BLaER1 (cell line): Measurements from ENCODE around the gene TMPRSS4.

Experiments
- H3K27ac ChIP-seq: shearing (Covaris generic); formaldehyde crosslinking; 2 replicates; pipeline ENCODE4 v1.8.1; 2022
- H3K27me3 ChIP-seq: shearing (Covaris generic); formaldehyde crosslinking; 2 replicates; pipeline ENCODE4 v1.8.1; 2022
- H3K36me3 ChIP-seq: shearing (Covaris generic); formaldehyde crosslinking; 2 replicates; pipeline ENCODE4 v1.8.1; 2022
- H3K4me1 ChIP-seq: shearing (Covaris generic); formaldehyde crosslinking; 2 replicates; pipeline ENCODE4 v1.8.1; 2022
- H3K4me2 ChIP-seq: shearing (Covaris generic); formaldehyde crosslinking; 2 replicates; pipeline ENCODE4 v1.8.1; 2022
- H3K4me3 ChIP-seq: shearing (Covaris generic); formaldehyde crosslinking; 2 replicates; pipeline ENCODE4 v1.8.1; 2022
- H3K9ac ChIP-seq: shearing (Covaris generic); formaldehyde crosslinking; 2 replicates; pipeline ENCODE4 v1.8.1; 2022
- H3K9me3 ChIP-seq: shearing (Covaris generic); formaldehyde crosslinking; 2 replicates; pipeline ENCODE4 v1.8.1; 2022
- H4K20me1 ChIP-seq: shearing (Covaris generic); formaldehyde crosslinking; 2 replicates; pipeline ENCODE4 v1.8.1; 2022
- Cebpa-rat ChIP-seq: shearing (Covaris generic); IDR thresholded peaks from 2 replicates; pipeline ENCODE4 v1.8.1; 2022

TMPRSS4 gene

DNA sequence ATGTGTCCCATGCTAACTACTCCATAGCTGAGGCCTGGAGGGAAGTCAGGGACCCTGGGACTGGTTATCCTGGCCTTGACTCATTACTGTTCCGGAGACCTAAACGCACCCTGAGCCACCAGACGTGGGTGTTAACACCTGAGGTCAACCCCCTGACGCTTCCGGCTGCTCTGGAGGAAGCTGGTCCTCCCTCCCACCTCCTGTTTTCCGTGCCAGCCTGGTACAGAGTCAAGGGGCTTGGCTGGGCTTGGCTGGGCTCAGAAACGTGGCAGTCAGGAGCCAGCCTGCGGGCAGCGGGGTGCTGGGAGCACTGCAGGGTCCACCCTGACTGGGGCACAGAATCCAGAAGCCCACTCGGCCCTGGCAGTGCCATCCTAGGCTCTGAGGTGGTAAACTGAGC, 2.6 kb downstream of the TMPRSS4 start:
- Histone ChIP-seq H3K4me2 (no peak overlapping the region), H3K27ac (no peak overlapping the region), H3K9me3 (no peaks in the 10 kb centered on the region), H3K4me3 (no peak overlapping the region), H3K9ac (no peak overlapping the region), H4K20me1 (no peaks in the 10 kb centered on the region), H3K27me3 (no peaks in the 10 kb centered on the region), H3K36me3 (no peaks in the 10 kb centered on the region), H3K4me1 (peaks cover 28% of the 10 kb centered on the region)
- TF ChIP-seq Cebpa-rat = no peak

DNA sequence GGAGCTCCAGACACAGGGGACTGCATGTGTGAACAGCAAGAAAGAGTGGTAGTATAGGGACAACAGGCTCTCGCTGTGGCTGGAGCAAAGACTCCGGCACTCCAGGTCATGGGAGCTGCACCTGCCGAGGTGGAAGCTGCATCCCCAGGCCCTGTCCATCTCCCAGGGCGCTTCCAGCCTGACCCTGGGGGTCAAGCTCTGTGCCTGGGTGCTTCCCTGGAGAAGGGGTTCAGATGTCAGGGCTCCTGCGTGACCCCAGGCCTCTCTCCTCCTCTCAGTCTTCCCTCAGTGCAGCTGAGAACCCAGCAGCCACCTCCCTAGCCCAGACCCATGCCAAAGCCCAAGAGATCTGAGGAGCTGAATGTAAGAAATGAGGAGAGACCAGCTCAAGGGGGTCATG, 3.4 kb downstream of the TMPRSS4 start:
- Histone ChIP-seq H3K4me1 (peaks cover 32% of the 10 kb centered on the region), H3K27me3 (no peaks in the 10 kb centered on the region)
- no peak for TF ChIP-seq Cebpa-rat

DNA sequence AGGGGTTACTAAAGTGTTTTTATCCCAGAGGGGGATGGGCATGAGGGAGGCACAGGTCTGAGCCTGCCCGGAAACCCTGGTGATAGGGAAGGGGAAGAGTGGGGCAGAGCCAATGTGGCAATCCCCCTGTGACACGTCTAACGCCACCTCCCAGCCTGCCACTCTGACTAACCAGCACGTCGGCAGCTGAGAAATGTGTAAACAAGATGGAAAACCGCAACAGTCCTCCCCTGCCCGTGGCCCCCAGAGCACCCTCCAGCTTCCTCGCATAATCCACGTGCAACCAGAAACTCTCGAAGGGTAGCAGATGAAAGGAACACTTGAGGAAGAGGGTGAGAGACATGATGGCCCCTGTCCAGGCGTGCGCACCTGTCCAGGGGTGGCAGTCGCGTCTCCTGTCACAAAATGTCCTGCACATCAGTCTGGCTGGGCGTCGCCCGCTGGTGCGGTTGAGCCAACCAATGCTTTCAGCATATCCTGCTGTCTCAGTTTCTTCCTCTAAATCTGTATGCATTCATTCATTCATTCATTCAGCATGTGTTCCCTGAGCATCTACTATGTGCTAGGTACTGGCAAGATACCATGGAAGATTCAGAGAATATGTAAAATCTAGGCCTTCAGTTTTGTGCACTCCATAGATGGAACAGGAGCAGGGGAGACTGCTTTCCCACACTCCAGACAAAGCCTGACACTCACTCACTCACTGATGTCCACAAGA, 4.5 kb downstream of the TMPRSS4 start:
- Histone ChIP-seq H3K4me3 (no peak overlapping the region), H3K9ac (no peak overlapping the region), H3K27ac (no peak overlapping the region), H4K20me1 (no peaks in the 10 kb centered on the region), H3K27me3 (no peaks in the 10 kb centered on the region), H3K9me3 (peaks cover 10% of the 10 kb centered on the region), H3K4me2 (no peak overlapping the region), H3K4me1 (peaks cover 32% of the 10 kb centered on the region), H3K36me3 (no peaks in the 10 kb centered on the region)
- TF ChIP-seq Cebpa-rat = no peak

More for the DNA sequence above, 3.4 kb downstream of the TMPRSS4 start:
- no peaks in the 10 kb centered on the region for H4K20me1 ChIP-seq
- H3K9ac ChIP-seq = no peak overlapping the region
- no peaks in the 10 kb centered on the region for H3K36me3 ChIP-seq
- H3K4me2 ChIP-seq = no peak overlapping the region
- no peaks in the 10 kb centered on the region for H3K9me3 ChIP-seq
- H3K27ac ChIP-seq = no peak overlapping the region
- no peak overlapping the region for H3K4me3 ChIP-seq

DNA sequence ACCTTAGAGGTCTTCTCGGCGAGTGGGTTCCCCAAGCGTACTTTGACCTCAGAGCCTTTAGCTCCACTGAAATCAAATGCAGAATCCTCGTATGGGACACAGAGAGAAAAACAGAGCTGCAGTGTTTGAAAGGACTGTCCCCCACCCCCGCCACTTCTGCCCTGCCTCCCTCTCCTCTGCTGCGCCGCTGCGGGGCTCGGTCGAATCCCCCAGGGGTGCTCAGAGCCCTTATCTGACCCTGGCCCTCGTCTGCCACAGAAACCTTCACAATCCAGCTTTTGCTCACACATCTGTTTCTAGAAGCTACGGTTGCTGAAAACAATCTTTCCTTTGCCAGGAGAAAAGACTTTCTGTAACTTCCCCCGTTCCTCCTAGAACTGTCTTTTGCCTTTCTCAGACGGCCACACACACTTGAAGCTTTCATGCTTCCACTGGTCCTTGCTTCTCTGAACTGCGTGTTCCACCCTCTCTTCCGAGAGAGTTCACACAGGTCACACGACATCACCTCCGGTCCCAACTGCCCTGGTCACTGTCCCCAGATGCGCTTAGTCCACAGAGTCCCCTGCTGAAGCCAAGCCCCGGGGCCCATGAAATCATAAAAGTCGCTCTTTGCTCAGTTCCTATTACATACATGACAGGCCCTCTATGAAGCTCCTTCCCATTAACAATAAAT, 6.1 kb downstream of the TMPRSS4 start:
- peaks cover 26% of the 10 kb centered on the region for H3K9me3 ChIP-seq
- no peaks in the 10 kb centered on the region for H3K36me3 ChIP-seq
- H3K4me1 ChIP-seq = peaks cover 33% of the 10 kb centered on the region
- peak overlapping the region; percentile 68 for H3K27ac ChIP-seq
- no peaks in the 10 kb centered on the region for H4K20me1 ChIP-seq
- H3K4me2 ChIP-seq = peak overlapping the region; percentile 80
- H3K27me3 ChIP-seq = no peaks in the 10 kb centered on the region
- peak overlapping the region; percentile 67 for H3K9ac ChIP-seq
- TF ChIP-seq Cebpa-rat = no peak
- peak overlapping the region; percentile 21; the same call in 1 of the 2 replicates for H3K4me3 ChIP-seq

DNA sequence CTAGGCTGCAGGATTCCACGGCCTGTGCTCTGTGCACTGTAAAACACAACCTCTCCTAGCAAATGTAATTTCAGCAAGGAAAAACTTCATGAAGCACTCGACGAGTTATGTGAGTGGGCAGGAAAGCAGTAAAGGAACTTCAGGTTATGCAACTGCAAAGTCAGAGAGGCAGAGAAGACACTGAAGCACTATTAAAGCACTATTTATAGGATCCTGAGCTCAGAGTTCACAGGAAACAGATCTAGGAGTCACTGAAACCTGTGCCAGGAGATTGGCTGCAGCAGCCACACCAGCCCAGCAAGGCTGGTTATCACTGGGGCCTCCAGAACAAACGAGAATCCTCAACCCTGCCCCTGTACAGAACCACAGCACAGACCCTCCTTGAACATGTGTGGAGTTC, 7.4 kb downstream of the TMPRSS4 start:
- H3K27ac ChIP-seq = peak overlapping the region; percentile 68; the same call in 1 of the 2 replicates
- H3K9ac ChIP-seq = peak overlapping the region; percentile 37; the same call in 1 of the 2 replicates
- H3K4me3 ChIP-seq = no peak overlapping the region
- H3K36me3 ChIP-seq = no peaks in the 10 kb centered on the region
- H3K4me1 ChIP-seq = peaks cover 44% of the 10 kb centered on the region
- H3K27me3 ChIP-seq = no peaks in the 10 kb centered on the region
- TF ChIP-seq Cebpa-rat = no peak; the same call in 1 of the 2 replicates
- H3K9me3 ChIP-seq = peaks cover 38% of the 10 kb centered on the region
- H3K4me2 ChIP-seq = peak overlapping the region; percentile 80
- no peaks in the 10 kb centered on the region for H4K20me1 ChIP-seq

DNA sequence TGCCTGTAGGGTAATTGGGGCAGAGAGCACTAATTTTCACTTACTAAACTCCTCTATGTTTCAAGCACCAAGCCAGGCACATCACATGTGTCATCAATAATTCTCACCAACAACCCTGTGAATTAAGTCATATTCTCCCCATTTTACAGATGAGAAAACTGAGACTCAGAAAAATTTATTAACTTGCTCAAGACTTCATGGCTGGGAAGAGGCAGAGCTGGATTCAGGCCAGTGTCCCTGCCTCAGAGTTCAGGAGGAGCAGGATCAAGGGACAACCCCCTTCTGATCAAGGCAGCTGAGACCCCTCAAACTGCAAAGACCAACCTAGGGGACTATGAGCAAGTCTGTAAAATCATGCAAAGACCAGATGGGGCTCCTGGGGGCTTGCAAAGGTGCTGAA, 7.8 kb downstream of the TMPRSS4 start:
- Histone ChIP-seq H3K4me1 (peaks cover 44% of the 10 kb centered on the region), H3K9ac (peak overlapping the region; percentile 37; the same call in 1 of the 2 replicates), H3K9me3 (peaks cover 40% of the 10 kb centered on the region), H3K27ac (peak overlapping the region; percentile 68; the same call in 1 of the 2 replicates), H3K27me3 (no peaks in the 10 kb centered on the region), H3K4me2 (peak overlapping the region; percentile 80), H4K20me1 (no peaks in the 10 kb centered on the region), H3K36me3 (no peaks in the 10 kb centered on the region), H3K4me3 (no peak overlapping the region)
- TF ChIP-seq Cebpa-rat = no peak

DNA sequence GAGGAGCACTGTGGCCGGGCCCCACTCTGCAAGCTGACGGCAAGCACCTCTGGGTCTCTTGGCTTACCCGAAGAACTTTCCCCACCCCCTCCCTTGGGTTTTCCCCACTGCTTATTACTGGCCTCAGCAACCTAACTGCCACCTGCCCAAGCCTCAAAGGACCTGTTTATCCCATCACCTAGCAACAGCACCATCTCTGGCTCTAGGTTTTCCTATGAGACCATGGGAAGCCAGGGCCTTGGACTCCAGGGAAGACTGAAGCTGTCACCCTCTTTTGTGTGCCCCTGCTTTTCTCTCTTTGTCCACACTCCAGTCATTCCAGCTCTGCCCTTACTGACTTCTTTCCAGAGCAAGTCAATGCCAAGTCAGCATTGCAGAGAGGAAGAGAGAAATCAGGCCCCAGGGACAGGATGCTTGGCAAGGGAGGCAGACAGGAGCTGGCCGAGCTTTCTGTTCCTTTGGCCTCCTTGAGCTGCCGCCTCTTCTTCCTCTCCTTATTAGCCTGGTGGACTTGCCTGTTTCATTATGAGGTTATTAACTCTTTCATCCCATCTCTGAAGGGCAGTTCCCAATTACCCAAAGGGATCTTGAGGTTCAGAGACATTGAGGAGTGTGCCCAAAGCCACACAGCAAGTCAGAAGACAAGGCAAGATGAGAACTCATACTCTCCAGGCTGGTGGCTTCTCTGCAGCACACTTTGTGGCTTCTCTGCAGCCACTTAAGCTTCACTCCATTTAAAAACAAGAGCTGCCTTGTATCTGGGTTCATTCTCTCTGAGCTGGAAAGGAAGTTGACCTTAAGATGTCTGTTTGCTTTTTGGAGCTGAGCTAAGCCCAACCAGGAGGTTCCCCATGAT, 10.3 kb downstream of the TMPRSS4 start, which contains the start of gene SMIM35:
TSS of gene SMIM35 (minus strand) at position 51 of the 856 bp plus-strand sequence. CDS start 206 bp downstream, outside the sequence.
- Histone ChIP-seq H3K4me1 (peaks cover 40% of the 10 kb centered on the region), H3K4me2 (no peak within 1 kb of the TSS; the same call in 1 of the 2 replicates), H3K36me3 (no peaks in the 10 kb centered on the region), H3K9ac (no peak within 1 kb of the TSS), H3K27ac (no peak within 1 kb of the TSS), H3K27me3 (no peaks in the 10 kb centered on the region), H3K4me3 (no peak within 1 kb of the TSS), H3K9me3 (peaks cover 40% of the 10 kb centered on the region), H4K20me1 (no peaks in the 10 kb centered on the region)
- no peak for TF ChIP-seq Cebpa-rat

DNA sequence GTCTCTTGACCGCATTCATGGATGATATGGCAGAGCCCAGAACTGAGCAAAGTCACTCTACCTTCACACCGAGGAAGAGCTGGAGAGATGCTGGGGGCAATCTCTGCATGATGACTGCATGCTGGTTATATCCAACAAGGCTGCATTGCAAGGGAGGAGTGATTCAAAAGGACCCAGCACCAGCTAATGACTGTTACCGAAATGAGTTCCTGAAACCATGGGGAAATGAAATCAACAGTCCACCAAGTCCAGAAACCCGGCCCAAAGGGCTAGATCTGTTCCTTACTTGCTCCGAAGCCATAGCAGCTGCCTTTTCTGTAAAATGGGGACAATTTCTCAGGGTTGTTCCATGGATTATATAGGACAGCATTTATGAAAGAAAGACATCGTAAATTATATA, 11.1 kb downstream of the TMPRSS4 start:
- H3K4me1 ChIP-seq = peaks cover 32% of the 10 kb centered on the region
- H3K27me3 ChIP-seq = no peaks in the 10 kb centered on the region
- no peak overlapping the region; the same call in 1 of the 2 replicates for H3K27ac ChIP-seq
- no peak overlapping the region for H3K4me3 ChIP-seq
- no peaks in the 10 kb centered on the region for H4K20me1 ChIP-seq
- no peak overlapping the region for H3K9ac ChIP-seq
- no peak for TF ChIP-seq Cebpa-rat
- H3K36me3 ChIP-seq = no peaks in the 10 kb centered on the region
- H3K9me3 ChIP-seq = peaks cover 40% of the 10 kb centered on the region
- peak overlapping the region; percentile 61; the same call in 1 of the 2 replicates for H3K4me2 ChIP-seq

DNA sequence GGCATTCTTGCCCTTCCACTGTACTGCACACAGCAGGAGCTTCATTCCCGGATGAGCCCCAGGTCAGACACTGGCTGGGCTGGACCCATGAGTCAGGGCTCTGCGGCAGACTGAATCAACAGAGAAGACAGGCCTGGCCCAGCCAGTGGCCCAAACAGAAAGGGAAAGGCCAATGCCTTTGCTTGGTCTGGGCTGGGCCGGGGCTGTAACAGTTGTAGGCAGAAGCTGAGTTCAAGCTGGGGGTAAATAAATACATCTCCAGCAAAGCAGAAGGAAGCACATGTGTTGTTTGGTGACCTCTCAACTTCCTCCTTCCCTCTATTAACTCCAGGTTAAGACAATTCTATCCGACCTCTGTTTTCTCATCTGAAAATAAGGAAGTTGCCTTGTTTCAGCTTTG, 11.7 kb downstream of the TMPRSS4 start:
- Histone ChIP-seq H3K4me2 (peak overlapping the region; percentile 61), H3K9me3 (peaks cover 40% of the 10 kb centered on the region), H3K36me3 (no peaks in the 10 kb centered on the region), H3K27me3 (no peaks in the 10 kb centered on the region), H4K20me1 (no peaks in the 10 kb centered on the region), H3K4me3 (no peak overlapping the region), H3K9ac (no peak overlapping the region), H3K4me1 (peaks cover 26% of the 10 kb centered on the region), H3K27ac (peak overlapping the region; percentile 70; the same call in 1 of the 2 replicates)
- TF ChIP-seq Cebpa-rat = no peak
